Esophagus muscularis mucosa (tissue), 4 donors: ENCODE measurements around the gene MSS51.

ENCODE experiments used
- CTCF ChIP-seq, 3 experiments: fragments of 200-600 bp in 2 of 3; fragments of 450-650 bp in 1 of 3; sonication (generic) in 2 of 3; IDR thresholded peaks; one replicate each; pipeline ENCODE4 v1.5.1; 2017 to 2019; ENCODE audit warnings: antibody characterized with exemption in 3 of 3, mild to moderate bottlenecking in 2 of 3, moderate library complexity in 1 of 3
- EP300 ChIP-seq: sonication (generic); formaldehyde crosslinking; IDR thresholded peaks from one replicate; pipeline ENCODE4 v1.6.1; 2017; ENCODE audit warnings: antibody characterized with exemption
- POLR2A ChIP-seq: fragments of 450-650 bp; IDR thresholded peaks from one replicate; pipeline ENCODE4 v1.6.1; 2017; ENCODE audit warnings: antibody characterized with exemption, moderate library complexity, mild to moderate bottlenecking, low read depth
- POLR2AphosphoS5 ChIP-seq, 2 donors: sonication (generic); formaldehyde crosslinking; IDR thresholded peaks; one replicate each; pipeline ENCODE4 v1.6.1; 2017; ENCODE audit warnings: antibody characterized with exemption in 2 of 2

GRCh38 chr10:73456187-73456890, 23.0 kb upstream of the MSS51 start:
- TF ChIP-seq CTCF (IDR thresholded peaks at IDR 0.05) (no peak), POLR2A (no peak), EP300 (no peak), POLR2AphosphoS5 (IDR thresholded peaks at IDR 0.05) (no peak)
